Tibial nerve (tissue), 4 donors: ENCODE data around the gene FRMD4A. TPM values are rescaled to one million over a fixed set of nuclear protein-coding genes. Genes with fewer than 3 reads are reported as not detected.

Experiments
- DNase-seq, 2 donors: peaks; one replicate each; pipeline ENCODE4 v3.0.0-alpha.2; 2019; ENCODE audit warnings: low spot score in 2 of 2
- H3K27ac ChIP-seq, 4 donors: fragments of 200-600 bp; sonication (generic) in 3 of 4; one replicate each; pipeline ENCODE4 v1.5.1; 2017 to 2019; ENCODE audit warnings: mild to moderate bottlenecking in 1 of 4
- H3K27me3 ChIP-seq, 2 donors: fragments of 200-600 bp; sonication (generic) in 1 of 2; one replicate each; pipeline versions ENCODE4 v1.5.1 to v1.6.0; 2017 to 2019
- H3K36me3 ChIP-seq, 3 donors: fragments of 200-600 bp; sonication (generic); one replicate each; pipeline ENCODE4 v1.5.1; 2018 to 2019
- H3K4me1 ChIP-seq, 4 donors: fragments of 200-600 bp; sonication (generic) in 3 of 4; one replicate each; pipeline ENCODE4 v1.5.1; 2017 to 2019
- H3K4me3 ChIP-seq, 4 donors: fragments of 200-600 bp; sonication (generic) in 3 of 4; one replicate each; pipeline ENCODE4 v1.5.1; 2017 to 2019; ENCODE audit warnings: mild to moderate bottlenecking in 1 of 4, moderate library complexity in 1 of 4
- H3K9me3 ChIP-seq, 4 donors: fragments of 200-600 bp; sonication (generic) in 3 of 4; one replicate each; pipeline ENCODE4 v1.5.1; 2017 to 2019
- CTCF ChIP-seq, 5 experiments: fragments of 200-600 bp in 3 of 5; fragments of 450-650 bp in 2 of 5; sonication (generic) in 3 of 5; IDR thresholded peaks; one replicate each; pipeline ENCODE4 v1.5.1; 2016 to 2019; ENCODE audit warnings: antibody characterized with exemption in 5 of 5, mild to moderate bottlenecking in 3 of 5, moderate library complexity in 2 of 5
- EP300 ChIP-seq, 2 donors: sonication (generic); formaldehyde crosslinking; IDR thresholded peaks; one replicate each; pipeline ENCODE4 v1.6.1; 2017; ENCODE audit warnings: antibody characterized with exemption in 2 of 2, mild to moderate bottlenecking in 1 of 2
- POLR2A ChIP-seq, 2 donors: fragments of 450-650 bp; IDR thresholded peaks; one replicate each; pipeline ENCODE4 v1.6.1; 2017; ENCODE audit warnings: antibody characterized with exemption in 2 of 2, mild to moderate bottlenecking in 2 of 2, moderate library complexity in 2 of 2
- WGBS, 2 donors: methylation state at CpG; one replicate each; pipeline ENCODE4 v1.1.5; 2018; 5-methylcytosine and 5-hydroxymethylcytosine counted together
- total RNA-seq, 4 donors: library from RNA; depleted of rRNA; stranded (reverse); fragments of >200 nt; gene quantifications; one replicate each; pipeline ENCODE4 v1.1.0, GENCODE V29; 2016

Gene FRMD4A
- total RNA-seq, 4 donors from 2014 or later: 39.8 to 89.7 (median 53.9) TPM

- Histone ChIP-seq H3K27ac (no peak overlapping the region), H3K36me3 (peaks cover 0 to 56% (median 0%) of the 10 kb centered on the region in 3 donors), H3K4me1 (peaks cover 0 to 7% (median 0%) of the 10 kb centered on the region in 4 donors), H3K27me3 (no peaks in the 10 kb centered on the region), H3K9me3 (no peaks in the 10 kb centered on the region), H3K4me3 (no peak overlapping the region)
- TF ChIP-seq EP300 (IDR thresholded peaks at IDR 0.05) (no peak), POLR2A (IDR thresholded peaks at IDR 0.05) (no peak), CTCF (IDR thresholded peaks at IDR 0.05) (no peak)
- DNase-seq: no peak
- WGBS, 2 donors: 86% methylated on average over 7 of the region's 7 CpGs
These were observed 599.8 kb downstream of the FRMD4A start for GRCh38 chr10:13730956-13731355.

- 76 to 81% methylated on average over 10 of the region's 10 CpGs for WGBS, 2 donors
- peaks cover 0 to 56% (median 0%) of the 10 kb centered on the region in 3 donors for H3K36me3 ChIP-seq
- H3K4me3 ChIP-seq: no peak overlapping the region
- DNase-seq: no peak
- peaks cover 0 to 14% (median 0%) of the 10 kb centered on the region in 4 donors for H3K4me1 ChIP-seq
- TF ChIP-seq EP300 (IDR thresholded peaks at IDR 0.05): no peak
- no peak for TF ChIP-seq CTCF (IDR thresholded peaks at IDR 0.05)
- no peak for TF ChIP-seq POLR2A (IDR thresholded peaks at IDR 0.05)
- no peaks in the 10 kb centered on the region for H3K9me3 ChIP-seq
- H3K27ac ChIP-seq: no peak overlapping the region
- no peaks in the 10 kb centered on the region for H3K27me3 ChIP-seq
These were observed 600.4 kb downstream of the FRMD4A start for GRCh38 chr10:13730306-13730652.

GRCh38 chr10:13729586-13730305 is 601.0 kb downstream of the FRMD4A start:
- Histone ChIP-seq H3K27me3 (no peaks in the 10 kb centered on the region), H3K4me1 (peaks cover 0 to 19% (median 1%) of the 10 kb centered on the region in 4 donors), H3K4me3 (no peak overlapping the region), H3K9me3 (no peaks in the 10 kb centered on the region), H3K27ac (no peak overlapping the region), H3K36me3 (peaks cover 0 to 56% (median 0%) of the 10 kb centered on the region in 3 donors)
- TF ChIP-seq POLR2A (IDR thresholded peaks at IDR 0.05) (no peak), EP300 (IDR thresholded peaks at IDR 0.05) (no peak), CTCF (IDR thresholded peaks at IDR 0.05) (no peak)
- WGBS, 2 donors: 74 to 76% methylated on average over 11 of the region's 11 CpGs
- no peak for DNase-seq

- no peak overlapping the region for H3K27ac ChIP-seq
- peaks cover 0 to 51% (median 0%) of the 10 kb centered on the region in 3 donors for H3K36me3 ChIP-seq
- no peak for DNase-seq
- H3K4me1 ChIP-seq: peaks cover 0 to 27% (median 5%) of the 10 kb centered on the region in 4 donors
- H3K4me3 ChIP-seq: no peak overlapping the region
- no peak for TF ChIP-seq EP300 (IDR thresholded peaks at IDR 0.05)
- no peak for TF ChIP-seq POLR2A (IDR thresholded peaks at IDR 0.05)
- TF ChIP-seq CTCF (IDR thresholded peaks at IDR 0.05): no peak
- no peaks in the 10 kb centered on the region for H3K9me3 ChIP-seq
- WGBS, 2 donors: 91 to 93% methylated on average over 26 of the region's 26 CpGs
- no peaks in the 10 kb centered on the region for H3K27me3 ChIP-seq
These were observed 601.7 kb downstream of the FRMD4A start for GRCh38 chr10:13728898-13729535.

- Histone ChIP-seq H3K4me1 (peaks cover 0 to 27% (median 7%) of the 10 kb centered on the region in 4 donors), H3K27me3 (no peaks in the 10 kb centered on the region), H3K36me3 (peaks cover 0 to 27% (median 0%) of the 10 kb centered on the region in 3 donors), H3K9me3 (no peaks in the 10 kb centered on the region), H3K4me3 (no peak overlapping the region), H3K27ac (peak overlapping the region in 1 of 4 donors; percentile 31)
- TF ChIP-seq POLR2A (IDR thresholded peaks at IDR 0.05) (no peak), EP300 (IDR thresholded peaks at IDR 0.05) (no peak), CTCF (IDR thresholded peaks at IDR 0.05) (no peak)
- 65 to 67% methylated on average over 4 of the region's 4 CpGs for WGBS, 2 donors
- no peak for DNase-seq
These were observed 605.1 kb downstream of the FRMD4A start for GRCh38 chr10:13725594-13725993.
